GM23338 (cell line): ENCODE results near the gene DISP3. TPM values are rescaled to one million over a fixed set of nuclear protein-coding genes. Genes with fewer than 3 reads are reported as not detected.

Source experiments
- ATAC-seq: fragments of 200-7000 bp; cut with Tn5 transposase; 3 replicates; pipeline ENCODE4 v1.9.1; 2020
- DNase-seq: peaks from one replicate; pipeline ENCODE4 v3.0.0-alpha.2; 2015; ENCODE audit warnings: low spot score
- H2AFZ ChIP-seq: fragments of 200-600 bp; sonication (generic); 2 replicates; pipeline ENCODE4 v1.8.0; 2016; ENCODE audit warnings: antibody characterized with exemption, mild to moderate bottlenecking, moderate library complexity
- H3F3A ChIP-seq: fragments of 200-600 bp; sonication (generic); replicated peaks from 2 replicates; pipeline ENCODE4 v1.8.0; 2017; ENCODE audit warnings: antibody characterized with exemption, mixed run types, low read depth
- H3K27ac ChIP-seq: fragments of 200-600 bp; sonication (generic); 2 replicates; pipeline ENCODE4 v1.6.1; 2016; ENCODE audit warnings: low read depth
- H3K27me3 ChIP-seq: fragments of 200-600 bp; sonication (generic); 2 replicates; pipeline ENCODE4 v1.8.0; 2016; ENCODE audit warnings: mild to moderate bottlenecking, mixed run types, moderate library complexity; ENCODE audit not compliant: insufficient read depth
- H3K36me3 ChIP-seq: fragments of 200-600 bp; sonication (generic); 2 replicates; pipeline ENCODE4 v1.8.0; 2016; ENCODE audit warnings: mild to moderate bottlenecking; ENCODE audit not compliant: insufficient read depth
- H3K4me1 ChIP-seq: fragments of 200-600 bp; sonication (generic); 2 replicates; pipeline ENCODE4 v1.8.0; 2016; ENCODE audit warnings: mild to moderate bottlenecking, moderate library complexity; ENCODE audit not compliant: insufficient read depth
- H3K4me2 ChIP-seq: fragments of 200-600 bp; sonication (generic); 2 replicates; pipeline ENCODE4 v1.7.1; 2017; ENCODE audit warnings: mixed run types
- H3K4me3 ChIP-seq: fragments of 200-600 bp; sonication (generic); 2 replicates; pipeline ENCODE4 v1.6.1; 2016; ENCODE audit warnings: mixed run types
- H3K79me2 ChIP-seq: fragments of 200-600 bp; sonication (generic); replicated peaks from 2 replicates; pipeline ENCODE4 v1.8.0; 2017; ENCODE audit warnings: mild to moderate bottlenecking; ENCODE audit not compliant: insufficient read depth
- H3K9me2 ChIP-seq: fragments of 200-600 bp; sonication (generic); 2 replicates; pipeline ENCODE4 v1.8.0; 2017; ENCODE audit not compliant: insufficient read depth
- H4K20me1 ChIP-seq: fragments of 200-600 bp; sonication (generic); replicated peaks from 2 replicates; pipeline ENCODE4 v1.8.0; 2017; ENCODE audit warnings: mild to moderate bottlenecking; ENCODE audit not compliant: insufficient read depth
- H3K27ac Mint-ChIP-seq: 2 replicates; pipeline ENCODE4 v1.8.0; 2020; ENCODE audit warnings: inconsistent platforms, mild to moderate bottlenecking, moderate library complexity, mixed read lengths
- H3K27me3 Mint-ChIP-seq: 3 replicates; pipeline ENCODE4 v1.8.0; 2022; ENCODE audit warnings: low read depth, mild to moderate bottlenecking, moderate library complexity, mixed read lengths, inconsistent platforms; ENCODE audit not compliant: insufficient read depth, poor library complexity
- H3K36me3 Mint-ChIP-seq: 3 replicates; pipeline ENCODE4 v1.8.0; 2021; ENCODE audit warnings: low read depth, mild to moderate bottlenecking, inconsistent platforms, moderate library complexity, mixed read lengths
- H3K4me1 Mint-ChIP-seq: 3 replicates; pipeline ENCODE4 v1.8.0; 2020; ENCODE audit warnings: mild to moderate bottlenecking, inconsistent platforms, mixed read lengths
- H3K4me3 Mint-ChIP-seq: 3 replicates; pipeline ENCODE4 v1.8.0; 2021; ENCODE audit warnings: moderate library complexity, mild to moderate bottlenecking, inconsistent platforms, mixed read lengths
- H3K9me3 Mint-ChIP-seq: 3 replicates; pipeline ENCODE4 v1.8.0; 2020; ENCODE audit warnings: moderate library complexity, mild to moderate bottlenecking, inconsistent platforms, mixed read lengths
- CREB1 ChIP-seq: fragments of 250-450 bp; sonication (Bioruptor Pico); IDR thresholded peaks from 2 replicates; pipeline ENCODE4 v1.5.0; 2020; ENCODE audit warnings: low read depth, mild to moderate bottlenecking, moderate library complexity
- CTCF ChIP-seq, 2 experiments: fragments of 200-600 bp in 1 of 2; sonication (generic) in 1 of 2; conservative IDR thresholded peaks; 2 replicates each; pipeline versions ENCODE4 v1.5.1 to v1.6.1; 2016 to 2017; ENCODE audit warnings: antibody characterized with exemption in 2 of 2, low read depth in 2 of 2, mild to moderate bottlenecking in 2 of 2, moderate library complexity in 1 of 2
- EZH2 ChIP-seq: fragments of 200-600 bp; sonication (generic); IDR thresholded peaks from one replicate; pipeline ENCODE4 v1.8.0; 2017; ENCODE audit warnings: antibody characterized with exemption, mild to moderate bottlenecking, low read depth; ENCODE audit not compliant: unreplicated experiment
- EZH2phosphoT487 ChIP-seq: fragments of 200-600 bp; sonication (generic); IDR thresholded peaks from one replicate; pipeline ENCODE4 v1.8.1; 2018; ENCODE audit warnings: antibody characterized with exemption; ENCODE audit not compliant: unreplicated experiment
- NANOG ChIP-seq: IDR thresholded peaks from 2 replicates; pipeline ENCODE4 v1.6.1; 2016; ENCODE audit warnings: antibody characterized with exemption, borderline replicate concordance
- POLR2AphosphoS5 ChIP-seq: IDR thresholded peaks from 2 replicates; pipeline ENCODE4 v1.6.1; 2016; ENCODE audit warnings: antibody characterized with exemption, low read depth
- REST ChIP-seq: IDR thresholded peaks from one replicate; pipeline ENCODE4 v1.6.1; 2018; ENCODE audit warnings: antibody characterized with exemption; ENCODE audit not compliant: unreplicated experiment
- ZNF114 ChIP-seq: fragments of 250-450 bp; sonication (Bioruptor Pico); IDR thresholded peaks from 2 replicates; pipeline ENCODE4 v1.5.0; 2020; ENCODE audit warnings: mild to moderate bottlenecking, moderate library complexity
- ZNF462 ChIP-seq: fragments of 250-450 bp; sonication (Bioruptor Pico); IDR thresholded peaks from 2 replicates; pipeline ENCODE4 v1.5.0; 2020; ENCODE audit warnings: mild to moderate bottlenecking, moderate library complexity
- polyA plus RNA-seq: library from polyadenylated mRNA; unstranded; fragments of >200 nt; fragmentation: Nextera tagmentation; extraction: Ambion mirVana; gene quantifications from 2 replicates; pipeline ENCODE4 v1.2.1, GENCODE V29; 2016
- total RNA-seq: library from RNA; depleted of rRNA; stranded (reverse); fragments of >200 nt; shearing (Covaris generic); gene quantifications from 2 replicates; pipeline ENCODE4 v1.2.3, GENCODE V29; 2014

Gene DISP3
- total and polyA plus RNA-seq, 2 experiments from 2014 or later = 3.2 to 11.1 TPM

GRCh38 chr1:11453742-11454491, 25.0 kb upstream of the DISP3 start:
- H3K27me3 ChIP-seq = no peaks in the 10 kb centered on the region
- Mint-ChIP-seq H3K27ac (no peak overlapping the region), H3K36me3 (no peaks in the 10 kb centered on the region), H3K27me3 (peaks cover 11% of the 10 kb centered on the region), H3K9me3 (no peaks in the 10 kb centered on the region; the same call in 2 of the 3 replicates), H3K4me3 (no peak overlapping the region), H3K4me1 (peaks cover 7% of the 10 kb centered on the region; the same call in 2 of the 3 replicates)
- no peak overlapping the region for H3K27ac ChIP-seq
- H3F3A ChIP-seq = no peaks in the 10 kb centered on the region
- no peaks in the 10 kb centered on the region for H3K9me2 ChIP-seq
- H3K4me1 ChIP-seq = no peaks in the 10 kb centered on the region
- H4K20me1 ChIP-seq = no peaks in the 10 kb centered on the region
- no peak overlapping the region for H3K4me2 ChIP-seq
- no peaks in the 10 kb centered on the region for H3K79me2 ChIP-seq
- no peak; the same call in 2 of the 3 replicates for ATAC-seq
- no peak overlapping the region for H3K4me3 ChIP-seq
- TF ChIP-seq NANOG (no peak), POLR2AphosphoS5 (no peak)
- DNase-seq = no peak
- no peak overlapping the region for H2AFZ ChIP-seq
- no peaks in the 10 kb centered on the region for H3K36me3 ChIP-seq

- Histone ChIP-seq H3K4me3 (no peak overlapping the region), H2AFZ (no peak overlapping the region), H3F3A (no peaks in the 10 kb centered on the region), H3K79me2 (no peaks in the 10 kb centered on the region), H3K27me3 (no peaks in the 10 kb centered on the region), H3K4me1 (no peaks in the 10 kb centered on the region), H3K27ac (no peak overlapping the region), H3K36me3 (no peaks in the 10 kb centered on the region), H4K20me1 (no peaks in the 10 kb centered on the region), H3K9me2 (no peaks in the 10 kb centered on the region), H3K4me2 (no peak overlapping the region)
- Mint-ChIP-seq H3K27ac (no peak overlapping the region), H3K4me1 (peaks cover 7% of the 10 kb centered on the region; the same call in 2 of the 3 replicates), H3K36me3 (no peaks in the 10 kb centered on the region), H3K27me3 (peaks cover 17% of the 10 kb centered on the region), H3K9me3 (no peaks in the 10 kb centered on the region; the same call in 2 of the 3 replicates), H3K4me3 (no peak overlapping the region)
- ATAC-seq = no peak
- no peak for DNase-seq
- TF ChIP-seq ZNF462 (CRISPR knock-in tag) (no peak), CREB1 (CRISPR knock-in tag) (no peak), NANOG (no peak), EZH2 (no peak), EZH2phosphoT487 (no peak), ZNF114 (CRISPR knock-in tag) (no peak), REST (no peak), CTCF (conservative IDR thresholded peaks at IDR 0.05; ENCODE audit: low read depth in 2 of 2) (no peak)
Observed at GRCh38 chr1:11455967-11456570, 22.9 kb upstream of the DISP3 start.
